NCI-H146 treated with DMSO at 0.1 percent for 48 hours (cell line): ENCODE data around the gene CDC20B.
"Not testable (repeated sequence)": the region's sequence is repeated elsewhere in the genome, so short reads cannot be mapped to it uniquely, and the experiment has no call there.

ENCODE experiments used
- DNase-seq: peaks from one replicate; lab custom pipeline; 2025; ENCODE audit not compliant: unreplicated experiment; lab: John Stamatoyannopoulos, UW

CDC20B gene

GRCh38 chr5:55162666-55163065 is 10.3 kb downstream of the CDC20B start:
- DNase-seq: no peak

- DNase-seq: no peak
These were observed 12.3 kb downstream of the CDC20B start for GRCh38 chr5:55160493-55161209.

DNA sequence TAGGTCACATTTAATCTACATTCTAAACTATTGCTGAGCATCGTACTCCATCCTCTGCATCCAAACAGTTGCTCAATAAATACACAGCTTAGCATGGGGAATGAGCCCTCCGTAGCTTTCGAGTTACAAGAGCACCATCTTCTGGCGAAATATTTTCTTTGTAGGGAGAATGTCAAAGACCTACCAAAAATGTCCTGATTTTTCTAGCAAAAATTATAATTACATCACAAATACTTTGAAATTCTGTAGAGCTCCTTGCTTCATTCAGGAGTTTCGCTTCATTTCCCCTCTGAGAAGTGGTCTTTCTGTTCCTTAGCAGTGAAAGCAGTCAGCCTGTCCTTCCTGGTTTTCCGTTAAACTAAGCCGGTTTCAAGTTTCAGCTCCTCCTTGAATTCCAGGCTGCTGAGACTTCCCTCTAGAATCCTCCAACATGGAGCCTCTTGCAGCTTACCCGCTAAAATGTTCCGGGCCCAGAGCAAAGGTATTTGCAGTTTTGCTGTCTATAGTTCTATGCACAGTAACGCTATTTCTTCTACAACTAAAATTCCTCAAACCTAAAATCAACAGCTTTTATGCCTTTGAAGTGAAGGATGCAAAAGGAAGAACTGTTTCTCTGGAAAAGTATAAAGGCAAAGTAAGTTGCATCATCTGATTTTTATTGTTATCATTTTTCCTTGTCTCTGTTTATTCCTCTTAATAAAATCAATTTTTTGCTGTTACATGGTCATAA is 13.0 kb downstream of the CDC20B start, which contains the start of gene GPX8:
TSS of gene GPX8 (plus strand) at position 409 of the 730 bp plus-strand sequence. CDS start at position 431, 22 bp downstream.
- DNase-seq: no peak

- DNase-seq: no peak
These were observed 18.1 kb downstream of the CDC20B start for GRCh38 chr5:55154873-55155272.

DNA sequence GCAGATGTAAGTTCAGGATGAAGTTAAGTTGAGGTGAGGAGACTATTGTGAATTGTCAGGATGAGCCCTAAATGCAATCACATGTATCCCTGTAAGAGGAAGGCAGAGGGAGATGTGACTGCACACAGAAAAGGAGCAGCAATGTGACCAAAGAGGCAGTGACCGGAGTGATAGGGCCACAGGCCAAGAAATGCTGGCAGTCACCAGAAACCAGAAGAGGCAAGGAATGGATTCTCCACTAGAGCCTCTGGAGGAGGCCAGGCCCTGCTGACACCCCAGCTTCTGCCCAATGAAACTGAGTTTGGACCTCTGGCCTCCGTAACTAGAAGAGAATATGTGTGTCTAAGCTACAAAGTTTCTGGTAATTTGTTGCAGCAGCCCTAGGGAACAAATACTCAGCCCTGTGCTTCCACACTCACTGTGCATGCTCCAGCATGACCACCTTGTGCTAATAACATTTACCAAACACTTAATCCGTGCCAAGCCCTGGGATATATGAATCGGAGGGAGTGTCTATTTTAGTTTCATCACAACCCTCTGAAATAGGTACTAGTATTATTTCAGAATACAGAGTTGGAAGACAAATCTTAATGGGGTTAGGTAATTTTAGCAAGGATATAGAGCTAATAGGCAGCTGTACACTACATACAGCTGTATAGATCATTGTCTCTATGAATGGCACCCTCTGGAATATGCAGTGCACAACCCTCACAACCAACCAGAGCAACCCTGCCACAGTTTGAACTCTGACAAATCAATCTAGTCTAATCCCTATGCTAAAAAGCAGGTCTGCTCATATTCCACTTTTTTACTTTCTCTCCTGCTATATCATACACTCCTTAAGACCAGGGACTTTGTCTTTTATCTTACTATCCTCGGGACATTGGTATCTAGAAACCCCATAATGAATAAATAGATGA is 20.8 kb downstream of the CDC20B start:
- no peak for DNase-seq

GRCh38 chr5:55149308-55149795 is 23.6 kb downstream of the CDC20B start:
- DNase-seq: no peak

DNA sequence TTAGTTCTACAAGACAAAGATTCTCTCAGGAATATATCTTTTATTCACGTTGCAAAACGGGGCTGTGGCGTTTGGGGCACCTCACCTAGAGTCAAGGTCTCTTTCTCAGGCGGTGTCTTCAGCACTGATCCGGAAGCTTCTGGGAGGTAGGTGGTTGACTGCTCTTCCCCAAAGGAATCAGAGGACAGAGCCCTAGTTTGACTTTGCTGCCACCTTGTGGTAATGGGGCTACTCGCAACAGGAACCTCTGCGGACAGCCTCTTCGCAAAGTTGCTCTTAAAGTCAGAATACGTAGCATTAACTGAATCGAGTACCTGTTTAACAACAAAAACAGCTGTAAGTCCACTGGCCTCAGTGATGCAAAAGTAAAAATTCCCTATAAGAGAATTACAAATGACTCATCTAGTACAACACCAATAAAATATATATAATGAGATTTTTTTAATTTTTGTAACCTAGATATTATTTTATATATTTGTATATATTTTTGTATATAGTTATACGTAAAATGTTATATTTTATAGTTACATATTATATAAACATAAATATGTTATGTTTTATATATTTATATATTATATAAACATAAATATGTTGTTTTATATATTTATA is 26.3 kb downstream of the CDC20B start:
- DNase-seq: peak; percentile 49

DNA sequence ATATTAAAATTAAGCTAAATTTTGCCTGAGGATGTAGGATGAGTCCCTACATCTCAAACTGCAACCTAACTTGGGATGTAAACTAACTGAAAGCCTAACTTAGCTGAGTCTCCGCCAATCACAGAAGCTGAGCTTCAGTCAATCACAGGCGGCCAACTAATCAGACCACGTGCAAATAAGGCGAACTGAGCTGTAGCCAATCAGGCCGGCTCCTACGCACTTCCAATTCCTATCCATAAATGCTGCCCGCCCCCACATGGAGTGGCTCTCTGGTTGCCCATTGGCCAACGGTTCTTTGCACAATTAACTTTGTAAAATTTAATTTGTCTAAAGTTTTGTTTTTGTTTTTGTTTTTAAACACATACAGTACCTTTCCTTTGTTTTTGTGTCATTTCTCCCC is 26.9 kb downstream of the CDC20B start:
- DNase-seq: no peak

- no peak for DNase-seq
These were observed 29.4 kb downstream of the CDC20B start for GRCh38 chr5:55143624-55144023.

DNA sequence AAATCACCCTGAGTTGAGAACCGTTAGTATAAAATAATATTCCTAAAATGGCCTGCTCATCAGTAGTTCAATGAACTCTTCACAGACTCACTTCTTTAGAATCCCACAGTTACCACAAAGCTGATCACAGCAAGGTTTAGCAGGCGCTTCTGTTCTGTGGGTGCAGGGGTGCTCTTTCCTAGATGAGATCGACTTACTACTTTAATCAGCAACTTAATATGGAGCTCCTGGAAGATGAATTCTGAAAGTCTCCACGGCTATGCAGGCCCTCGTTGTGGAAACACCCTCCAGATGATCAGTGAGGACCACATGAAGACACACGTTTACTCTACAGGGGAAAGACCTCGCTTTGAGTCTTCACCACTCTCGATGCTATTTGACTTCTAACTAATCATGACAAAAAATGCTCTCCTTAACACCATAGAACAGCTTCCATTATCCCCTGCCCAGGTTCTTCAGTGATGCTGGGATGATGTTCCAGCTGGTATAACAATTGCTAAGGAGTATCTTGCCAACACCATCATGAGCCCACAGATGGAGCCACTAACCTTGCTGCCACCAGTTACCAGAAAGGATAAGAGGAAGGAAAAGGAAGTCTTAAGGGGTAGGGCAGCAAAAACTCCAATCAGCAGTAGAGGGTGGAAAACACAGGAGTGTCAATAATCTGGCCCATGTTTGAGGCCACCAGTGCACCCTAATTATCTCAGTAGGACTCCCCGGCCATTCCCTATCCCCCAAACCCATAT is 30.9 kb downstream of the CDC20B start:
- no peak for DNase-seq

DNA sequence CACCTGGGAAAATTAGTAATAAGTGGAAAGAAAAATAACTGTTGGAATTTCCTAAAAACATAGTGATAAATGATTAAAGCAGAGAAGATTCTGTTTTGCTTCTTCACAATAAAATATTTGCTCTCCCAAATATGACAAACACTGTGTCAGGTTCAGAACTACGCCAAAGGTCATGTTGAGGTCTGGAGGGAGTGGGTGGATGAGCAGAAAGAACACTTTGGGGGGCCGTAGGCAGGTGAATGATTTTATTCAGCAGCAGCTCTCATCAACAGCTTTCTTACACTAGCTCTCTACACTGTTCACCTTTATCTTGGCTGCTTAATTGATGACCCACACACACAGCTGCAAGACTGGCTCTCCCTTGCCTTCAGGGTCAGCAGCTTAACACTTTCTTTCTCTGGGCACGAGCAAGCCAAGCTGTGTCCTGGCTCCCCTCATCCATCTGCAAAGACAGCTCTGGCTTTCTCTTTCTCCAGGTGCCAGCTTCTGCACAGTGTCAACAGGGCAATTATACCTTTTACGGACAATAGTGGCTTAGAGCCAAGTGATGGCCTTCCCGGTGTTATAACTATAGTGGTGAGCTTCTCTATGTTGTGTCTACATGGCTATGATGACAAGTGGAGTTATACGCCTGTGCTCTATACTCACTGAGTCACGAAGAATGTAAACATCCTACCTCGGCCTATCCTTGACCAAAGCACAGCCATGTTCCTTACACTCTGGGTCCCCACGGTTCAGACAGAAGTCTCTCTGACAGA is 31.9 kb downstream of the CDC20B start:
- DNase-seq: no peak

- DNase-seq: no peak
These were observed 36.5 kb downstream of the CDC20B start for GRCh38 chr5:55136521-55136920.

- DNase-seq: no peak
These were observed 38.8 kb downstream of the CDC20B start for GRCh38 chr5:55134053-55134722.

GRCh38 chr5:55123365-55123764 is 49.6 kb downstream of the CDC20B start:
- DNase-seq: no peak

GRCh38 chr5:55114061-55114460 is 58.9 kb downstream of the CDC20B start:
- no peak for DNase-seq

GRCh38 chr5:55113327-55113726 is 59.6 kb downstream of the CDC20B start:
- DNase-seq: no peak

GRCh38 chr5:55110217-55110616 is 62.8 kb downstream of the CDC20B start:
- DNase-seq: no peak

- no peak for DNase-seq
These were observed 64.3 kb downstream of the CDC20B start for GRCh38 chr5:55108661-55109060.

DNA sequence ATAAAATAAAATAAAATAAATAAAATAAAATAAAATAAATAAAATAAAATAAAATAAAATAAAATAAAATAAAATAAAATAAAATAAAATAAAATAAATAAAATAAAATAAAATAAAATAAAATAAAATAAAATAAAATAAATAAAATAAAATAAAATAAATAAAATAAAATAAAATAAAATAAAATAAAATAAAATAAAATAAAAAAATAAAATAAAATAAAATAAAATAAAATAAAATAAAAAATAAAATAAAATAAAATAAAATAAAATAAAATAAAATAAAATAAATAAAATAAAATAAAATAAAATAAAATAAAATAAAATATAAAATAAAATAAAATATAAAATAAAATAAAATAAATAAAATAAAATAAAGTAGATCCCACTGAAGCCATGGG is 67.0 kb downstream of the CDC20B start:
- not testable (repeated sequence) for DNase-seq
